ENCODE results near the gene SPRED3. TPM values are rescaled to one million over a fixed set of nuclear protein-coding genes. Genes with fewer than 3 reads are reported as not detected.

SPRED3 gene
- total and polyA plus RNA-seq, 2 donors (not counting 1 experiment from before 2014, with no cell fraction given), result 1.1 to 1.7 TPM

DNA sequence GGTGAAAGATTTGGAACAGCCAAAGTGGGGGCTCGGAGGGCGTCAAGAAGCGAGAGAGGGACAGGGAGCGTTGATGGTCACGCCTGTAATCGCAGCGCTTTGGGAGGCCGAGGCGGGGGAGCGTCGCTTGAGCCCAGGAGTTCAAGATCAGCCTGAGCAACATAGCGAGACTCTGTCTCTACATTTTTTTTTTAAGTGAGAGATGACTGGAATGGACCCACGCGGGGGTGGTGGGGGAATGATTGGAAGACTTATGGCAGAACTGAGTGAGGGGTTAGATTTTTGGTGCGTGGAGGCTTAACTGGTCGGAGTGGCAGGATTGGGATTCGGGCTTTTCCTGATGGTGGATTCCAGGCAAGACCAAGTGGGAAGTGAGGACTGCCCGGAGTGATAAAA is 13.4 kb upstream of the SPRED3 start:
- H3K36me3 ChIP-seq (replicated peaks in 1 of 2; ENCODE audit: control extremely low read depth in 1 of 2, control insufficient read depth in 1 of 2, extremely low read depth in 1 of 2, insufficient read depth in 2 of 2, low read length in 1 of 2), result peaks cover 0 to 20% of the 10 kb centered on the region in 2 experiments
- H3K27me3 Mint-ChIP-seq, result peaks cover 4% of the 10 kb centered on the region
- WGBS (ENCODE audit: insufficient coverage), result 2% methylated on average over 18 of the region's 18 CpGs
- TF ChIP-seq, protein P1, sequence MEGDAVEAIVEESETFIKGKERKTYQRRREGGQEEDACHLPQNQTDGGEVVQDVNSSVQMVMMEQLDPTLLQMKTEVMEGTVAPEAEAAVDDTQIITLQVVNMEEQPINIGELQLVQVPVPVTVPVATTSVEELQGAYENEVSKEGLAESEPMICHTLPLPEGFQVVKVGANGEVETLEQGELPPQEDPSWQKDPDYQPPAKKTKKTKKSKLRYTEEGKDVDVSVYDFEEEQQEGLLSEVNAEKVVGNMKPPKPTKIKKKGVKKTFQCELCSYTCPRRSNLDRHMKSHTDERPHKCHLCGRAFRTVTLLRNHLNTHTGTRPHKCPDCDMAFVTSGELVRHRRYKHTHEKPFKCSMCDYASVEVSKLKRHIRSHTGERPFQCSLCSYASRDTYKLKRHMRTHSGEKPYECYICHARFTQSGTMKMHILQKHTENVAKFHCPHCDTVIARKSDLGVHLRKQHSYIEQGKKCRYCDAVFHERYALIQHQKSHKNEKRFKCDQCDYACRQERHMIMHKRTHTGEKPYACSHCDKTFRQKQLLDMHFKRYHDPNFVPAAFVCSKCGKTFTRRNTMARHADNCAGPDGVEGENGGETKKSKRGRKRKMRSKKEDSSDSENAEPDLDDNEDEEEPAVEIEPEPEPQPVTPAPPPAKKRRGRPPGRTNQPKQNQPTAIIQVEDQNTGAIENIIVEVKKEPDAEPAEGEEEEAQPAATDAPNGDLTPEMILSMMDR (IDR thresholded peaks at IDR 0.05), result no peak
- no peak for TF ChIP-seq EZH2 (IDR thresholded peaks at IDR 0.05; ENCODE audit: borderline replicate concordance, insufficient read depth, low read depth, low read length, poor library complexity, severe bottlenecking)
- no peaks in the 10 kb centered on the region for H3K9me3 ChIP-seq (ENCODE audit: control extremely low read depth in 1 of 3, control insufficient read depth in 2 of 3, insufficient read depth in 1 of 3, low read length in 2 of 3)
- peak overlapping the region; percentile 69 to 92 (median 80) for H3K4me3 ChIP-seq (ENCODE audit: control extremely low read depth in 1 of 5, extremely low read depth in 1 of 5, insufficient read depth in 1 of 5, low read depth in 2 of 5, low read length in 4 of 5)
- H3K4me1 ChIP-seq (ENCODE audit: control insufficient read depth in 2 of 2, insufficient read depth in 2 of 2, low read length in 2 of 2), result peaks cover 17 to 26% of the 10 kb centered on the region in 2 donors
- ChIA-PET CTCF (interaction anchor here (1.3 to 2.1 kb wide), 4 partner anchors 27 to 472 kb away, joined by 3 to 27 read pairs (median 15); partner anchors contain the start of genes CATSPERG and FAM98C), POLR2A (interaction anchor here (0.5 to 1.5 kb wide), 6 partner anchors 13 to 259 kb away, joined by 3 to 14 read pairs (median 10); partner anchors contain the start of genes CATSPERG, FAM98C, GGN and SPRED3)
- H3K4me3 Mint-ChIP-seq, result peak overlapping the region; percentile 93
- H3K9me3 Mint-ChIP-seq (ENCODE audit: insufficient read depth), result no peaks in the 10 kb centered on the region
- no peak for DNase-seq
- no peak for ATAC-seq (ENCODE audit: low read depth)
- peak overlapping the region; percentile 88 to 90 for H3K27ac ChIP-seq (ENCODE audit: low read length in 2 of 2)
- H3K79me2 ChIP-seq (ENCODE audit: control insufficient read depth, insufficient read depth, low read length), result peaks cover 41% of the 10 kb centered on the region
- H3K27ac Mint-ChIP-seq, result peak overlapping the region; percentile 96
- peaks cover 51% of the 10 kb centered on the region for H4K20me1 ChIP-seq (ENCODE audit: control insufficient read depth, insufficient read depth, low read length, poor library complexity, severe bottlenecking)
- H3K9ac ChIP-seq (ENCODE audit: low read length), result peak overlapping the region; percentile 80
- intact Hi-C loops (cut with micrococcal nuclease), result loop anchor here (2.0 kb wide), 1 partner anchor 1040 kb away; a partner anchor contains a TSS
- H3K4me2 ChIP-seq (replicated peaks; ENCODE audit: low read depth, low read length, poor library complexity, severe bottlenecking), result peak overlapping the region; percentile 85
- H3K27me3 ChIP-seq (replicated peaks in 1 of 4; ENCODE audit: control extremely low read depth in 1 of 4, control insufficient read depth in 3 of 4, insufficient read depth in 4 of 4, low read length in 3 of 4), result peaks cover 0 to 12% (median 0%) of the 10 kb centered on the region in 4 experiments
- peak overlapping the region; percentile 90 for H2AFZ ChIP-seq (ENCODE audit: insufficient read depth, low read depth, low read length, poor library complexity, severe bottlenecking)
- peaks cover 26% of the 10 kb centered on the region for H3K4me1 Mint-ChIP-seq

DNA sequence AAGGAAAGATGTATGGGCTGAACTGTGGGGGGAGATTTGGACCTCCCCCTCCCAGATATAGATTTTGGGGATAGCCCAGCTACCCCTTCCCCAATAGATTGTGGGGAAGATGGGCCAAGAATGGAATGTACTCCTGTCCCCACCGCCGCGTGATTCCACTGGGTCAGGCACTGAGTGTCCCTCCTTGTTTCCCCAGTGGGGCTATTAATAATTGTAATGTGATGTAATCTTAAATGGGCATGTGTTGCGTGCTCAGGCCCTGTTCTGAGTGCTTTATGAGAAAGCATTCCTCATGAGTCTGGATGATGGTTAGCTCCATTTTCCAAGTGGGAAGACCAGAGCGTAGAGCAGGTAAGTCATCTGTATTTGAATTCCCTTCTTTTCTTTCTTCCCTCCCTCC is 12.7 kb upstream of the SPRED3 start:
- peaks cover 45% of the 10 kb centered on the region for H3K79me2 ChIP-seq (ENCODE audit: control insufficient read depth, insufficient read depth, low read length)
- ATAC-seq (ENCODE audit: low read depth) (no peak), DNase-seq (no peak)
- H3K27ac Mint-ChIP-seq, result no peak overlapping the region
- H3K4me1 ChIP-seq (ENCODE audit: control insufficient read depth in 2 of 2, insufficient read depth in 2 of 2, low read length in 2 of 2), result peaks cover 17 to 26% of the 10 kb centered on the region in 2 donors
- peak overlapping the region; percentile 93 for H3K4me3 Mint-ChIP-seq
- peaks cover 58% of the 10 kb centered on the region for H4K20me1 ChIP-seq (ENCODE audit: control insufficient read depth, insufficient read depth, low read length, poor library complexity, severe bottlenecking)
- peaks cover 0 to 27% of the 10 kb centered on the region in 2 experiments for H3K36me3 ChIP-seq (replicated peaks in 1 of 2; ENCODE audit: control extremely low read depth in 1 of 2, control insufficient read depth in 1 of 2, extremely low read depth in 1 of 2, insufficient read depth in 2 of 2, low read length in 1 of 2)
- peak overlapping the region; percentile 85 for H3K4me2 ChIP-seq (replicated peaks; ENCODE audit: low read depth, low read length, poor library complexity, severe bottlenecking)
- no peak overlapping the region for H3K27ac ChIP-seq (ENCODE audit: low read length in 2 of 2)
- POLR2A ChIA-PET, result interaction anchor here (0.5 to 1.4 kb wide), 5 partner anchors 9 to 1654 kb away, joined by 3 to 5 read pairs (median 5); partner anchors contain the start of gene GGN
- peaks cover 0 to 9% (median 0%) of the 10 kb centered on the region in 4 experiments for H3K27me3 ChIP-seq (replicated peaks in 1 of 4; ENCODE audit: control extremely low read depth in 1 of 4, control insufficient read depth in 3 of 4, insufficient read depth in 4 of 4, low read length in 3 of 4)
- H3K27me3 Mint-ChIP-seq, result no peaks in the 10 kb centered on the region
- 80% methylated on average over 1 of the region's 5 CpGs for WGBS (ENCODE audit: insufficient coverage)
- H3K4me1 Mint-ChIP-seq, result peaks cover 26% of the 10 kb centered on the region
- CTCF ChIA-PET, result interaction anchor here (0.9 to 1.5 kb wide), 3 partner anchors 27 to 555 kb away, joined by 3 to 5 read pairs (median 3); partner anchors contain the start of genes FAM98C, MRPS12 and SARS2
- no peaks in the 10 kb centered on the region for H3K9me3 ChIP-seq (ENCODE audit: control extremely low read depth in 1 of 3, control insufficient read depth in 2 of 3, insufficient read depth in 1 of 3, low read length in 2 of 3)
- H2AFZ ChIP-seq (ENCODE audit: insufficient read depth, low read depth, low read length, poor library complexity, severe bottlenecking), result no peak overlapping the region
- TF ChIP-seq, protein P1 (IDR thresholded peaks at IDR 0.05), result no peak
- no peak for TF ChIP-seq EZH2 (IDR thresholded peaks at IDR 0.05; ENCODE audit: borderline replicate concordance, insufficient read depth, low read depth, low read length, poor library complexity, severe bottlenecking)
- intact Hi-C loops (cut with micrococcal nuclease), result loop anchor here (2.0 kb wide), 1 partner anchor 1041 kb away; a partner anchor contains a TSS
- peak overlapping the region; percentile 69 to 92 (median 80) for H3K4me3 ChIP-seq (ENCODE audit: control extremely low read depth in 1 of 5, extremely low read depth in 1 of 5, insufficient read depth in 1 of 5, low read depth in 2 of 5, low read length in 4 of 5)
- H3K9me3 Mint-ChIP-seq (ENCODE audit: insufficient read depth), result no peaks in the 10 kb centered on the region
- peak overlapping the region; percentile 80 for H3K9ac ChIP-seq (ENCODE audit: low read length)

All from B cell (primary cell).